ENCODE data around the gene KLRF1.
"Not testable (repeated sequence)": the region's sequence is repeated elsewhere in the genome, so short reads cannot be mapped to it uniquely, and the experiment has no call there.

KLRF1 gene

DNA sequence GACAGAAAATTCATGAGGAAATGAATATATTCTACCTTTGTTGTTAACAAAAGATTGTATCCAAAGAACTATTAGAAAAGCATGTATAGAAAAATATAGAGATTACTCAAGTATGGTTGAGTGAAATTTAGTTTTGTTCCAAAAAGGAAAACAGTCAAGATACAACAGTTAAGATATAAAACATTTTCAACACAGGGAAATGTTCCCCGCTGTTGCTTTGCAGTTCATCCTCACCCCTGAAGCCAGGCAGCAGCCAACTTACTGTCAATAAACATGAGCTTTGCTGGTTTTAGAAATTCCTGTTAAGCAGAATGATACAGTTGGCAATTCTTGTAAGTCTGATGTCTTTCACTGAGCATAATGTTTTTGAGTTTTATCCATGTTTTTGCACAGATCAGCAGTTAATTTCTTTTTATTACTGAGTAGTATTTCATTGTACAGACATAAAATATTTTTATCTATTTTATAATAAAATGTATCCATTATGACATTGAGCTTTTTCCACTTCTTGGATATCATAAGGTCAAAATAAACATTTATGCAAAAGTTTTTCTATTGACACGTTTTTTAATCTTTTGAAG is 43.1 kb downstream of the KLRF1 start:
- DNase-seq: no peak

DNA sequence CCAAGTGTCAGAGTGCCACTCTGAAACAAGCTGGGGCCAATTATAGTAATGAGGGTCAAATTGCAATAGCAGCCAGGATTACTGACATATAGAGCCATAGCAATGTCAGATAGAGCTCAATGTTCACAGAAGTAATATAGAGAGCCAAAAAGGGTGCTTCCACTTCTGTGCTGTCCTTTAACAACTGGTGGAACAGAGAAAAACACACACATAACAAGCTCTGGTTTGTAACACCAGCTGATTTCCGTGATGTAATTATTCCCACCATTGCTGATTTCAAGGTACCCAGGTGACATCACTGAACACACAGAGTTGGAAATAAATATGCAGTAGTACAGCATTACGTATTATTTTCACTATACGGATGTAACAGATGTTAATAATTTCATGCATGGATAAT is 44.9 kb downstream of the KLRF1 start:
- no peak for DNase-seq

DNA sequence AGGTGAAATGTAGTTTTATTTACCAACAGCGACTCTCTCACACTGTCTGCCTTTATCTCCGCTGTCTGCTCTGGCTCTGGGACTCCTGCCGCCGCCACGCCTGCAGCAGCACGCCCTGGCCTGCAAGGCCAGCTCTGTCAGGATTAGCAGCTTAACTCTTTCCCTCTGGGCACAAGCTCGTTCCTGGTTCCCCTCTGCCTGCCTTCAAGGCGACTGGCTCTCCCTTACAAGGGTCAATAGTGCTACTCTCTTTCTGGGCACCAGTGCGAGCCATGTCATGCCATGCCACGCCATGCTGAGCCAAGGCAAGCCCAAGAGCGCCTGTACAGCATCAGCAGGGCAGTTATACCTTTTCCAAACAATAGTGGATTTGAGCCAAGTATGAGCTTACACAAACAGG is 45.5 kb downstream of the KLRF1 start:
- no peak for DNase-seq

DNA sequence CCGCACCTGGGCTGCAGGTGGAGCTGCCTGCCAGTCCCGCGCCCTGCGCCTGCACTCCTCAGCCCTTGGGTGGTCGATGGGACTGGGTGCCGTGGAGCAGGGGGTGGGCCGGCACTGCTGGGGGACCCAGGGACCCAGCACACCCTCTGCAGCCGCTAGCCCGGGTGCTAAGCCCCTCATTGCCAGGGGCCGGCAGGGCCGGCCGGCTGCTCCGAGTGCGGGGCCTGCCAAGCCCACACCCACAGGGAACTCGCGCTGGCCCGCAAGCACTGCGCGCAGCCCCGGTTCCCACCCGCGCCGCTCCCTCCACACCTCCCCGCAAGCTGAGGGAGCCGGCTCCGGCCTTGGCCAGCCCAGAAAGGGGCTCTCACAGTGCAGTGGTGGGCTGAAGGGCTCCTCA is 48.8 kb downstream of the KLRF1 start:
- DNase-seq: not testable (repeated sequence)

DNA sequence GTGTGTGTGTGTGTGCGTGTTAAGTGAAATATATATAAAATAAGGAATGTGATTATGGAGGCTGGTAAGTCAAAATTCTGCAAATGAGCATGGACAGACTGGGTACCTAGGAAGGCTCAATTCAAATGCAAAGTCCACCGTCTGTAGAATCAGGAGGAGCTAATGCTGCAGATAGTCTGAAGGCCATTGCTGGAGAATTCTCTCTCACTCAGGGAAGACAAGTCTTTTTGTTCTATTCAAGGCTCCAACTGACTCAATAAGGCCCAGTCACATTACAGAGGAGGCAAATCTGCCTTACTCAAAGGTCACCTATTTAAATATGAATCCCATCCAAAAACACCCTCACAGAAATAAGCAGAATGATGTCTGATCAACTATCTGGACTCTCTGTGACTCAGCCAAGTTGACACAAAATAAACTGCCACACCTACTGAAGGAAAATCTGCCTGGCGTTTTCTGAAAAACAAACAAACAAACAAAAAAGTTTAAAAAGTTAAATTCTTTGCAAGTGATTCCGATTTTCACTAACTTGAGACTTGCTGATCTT is 53.3 kb downstream of the KLRF1 start:
- DNase-seq: no peak

DNA sequence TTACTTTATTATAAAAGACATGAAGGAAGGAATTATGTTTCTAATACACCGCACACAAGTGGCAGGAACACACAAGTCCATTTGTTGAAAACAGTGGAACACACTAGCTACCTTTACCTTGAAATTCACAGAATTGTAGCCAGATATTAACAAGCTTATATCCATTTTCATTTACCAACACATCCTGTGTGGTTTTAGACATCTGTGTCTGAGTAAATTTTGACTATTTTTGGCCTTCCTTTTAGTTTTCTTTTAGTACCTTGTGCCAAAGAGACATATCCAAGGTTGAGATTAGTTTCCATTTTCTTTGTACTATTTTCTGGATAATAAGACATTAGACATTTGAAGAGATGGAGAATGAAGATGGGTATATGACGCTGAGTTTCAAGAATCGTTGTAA is 54.0 kb downstream of the KLRF1 start, which contains the start of gene KLRF2:
TSS of gene KLRF2 (plus strand) at position 244 of the 400 bp plus-strand sequence. CDS start at position 351, 107 bp downstream.
- DNase-seq: no peak

DNA sequence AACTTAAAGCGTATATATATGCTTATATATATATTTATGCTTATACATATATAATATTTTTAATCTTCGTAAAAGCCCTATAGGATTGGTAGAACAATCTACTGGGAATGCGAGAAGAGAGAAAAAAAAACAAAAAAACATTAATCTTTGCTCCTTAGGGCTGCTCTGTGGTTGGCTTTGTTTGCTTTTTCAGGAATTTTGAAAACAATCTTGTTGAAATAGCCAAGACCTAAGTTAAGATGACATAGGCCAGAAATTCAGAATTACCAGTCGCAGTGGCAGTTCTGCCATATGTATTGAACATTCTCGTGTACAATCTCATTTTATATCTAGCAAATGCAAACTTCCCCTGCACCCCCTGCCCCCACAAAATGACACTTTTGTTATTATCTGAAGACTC is 54.7 kb downstream of the KLRF1 start:
- no peak for DNase-seq

DNA sequence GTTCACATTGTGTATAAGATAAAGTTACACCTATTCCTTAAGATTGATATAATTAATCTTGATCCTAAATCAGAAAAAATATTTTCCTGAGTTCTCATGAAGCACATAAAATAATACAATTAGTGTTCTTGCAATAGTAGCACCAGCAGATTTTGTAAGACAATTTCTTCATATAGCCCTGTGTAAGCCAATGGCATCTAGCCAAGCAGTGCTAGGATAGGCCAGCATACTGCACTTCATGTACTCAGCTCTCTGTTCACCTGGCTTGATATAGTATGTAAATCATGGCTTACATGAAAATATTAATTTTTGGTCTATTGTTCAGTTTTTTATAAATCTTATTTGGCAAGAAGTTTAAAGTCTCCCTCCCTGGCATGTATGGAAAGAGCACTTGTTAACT is 55.9 kb downstream of the KLRF1 start:
- no peak for DNase-seq

DNA sequence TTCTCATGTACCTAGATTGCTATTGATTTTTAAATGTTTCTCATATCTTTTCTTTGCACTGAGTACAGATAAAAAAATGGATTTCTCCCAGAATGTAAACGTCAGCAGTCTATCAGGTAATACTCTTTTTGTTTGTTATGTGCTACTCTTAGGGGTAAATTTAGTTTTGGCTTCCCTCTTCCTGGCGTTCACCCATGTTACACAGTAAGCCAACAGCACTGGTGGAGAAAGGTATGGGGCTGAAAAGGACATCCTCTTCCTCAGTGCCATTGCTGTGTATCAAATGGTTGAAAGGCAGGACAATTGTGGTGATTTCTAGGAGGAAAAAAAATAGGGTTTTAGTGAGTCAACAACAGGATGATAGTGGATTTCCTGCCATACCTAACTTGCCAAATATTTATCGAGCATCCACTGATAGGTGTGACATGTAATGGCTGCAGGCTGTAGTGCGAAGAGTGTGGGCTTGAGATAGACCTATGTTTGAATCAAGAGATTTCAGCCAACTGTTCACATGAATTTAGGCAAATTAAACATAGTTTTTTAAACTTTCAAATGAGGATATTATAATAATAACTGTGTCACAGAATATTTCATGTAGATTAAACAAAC is 61.5 kb downstream of the KLRF1 start:
- DNase-seq: no peak
